SU-DHL-6 (cell line): ENCODE results near the gene FAM124B.

Experiments
- CTCF ChIP-seq: fragments of 200-600 bp; sonication (generic); IDR thresholded peaks from one replicate; pipeline ENCODE4 v1.5.1; 2017; ENCODE audit warnings: antibody characterized with exemption, mild to moderate bottlenecking, low read length, moderate library complexity; ENCODE audit not compliant: insufficient read depth, poor library complexity, severe bottlenecking
- EZH2phosphoT487 ChIP-seq: fragments of 200-600 bp; sonication (generic), shearing (Covaris generic); conservative IDR thresholded peaks from 2 replicates; pipeline ENCODE4 v1.6.1; 2018; ENCODE audit warnings: mild to moderate bottlenecking, antibody characterized with exemption, low read length, moderate library complexity, mixed read lengths

- TF ChIP-seq CTCF (no peak), EZH2phosphoT487 (no peak)
Measured at GRCh38 chr2:224372641-224373040, 29.3 kb downstream of the FAM124B start.
